Fibroblast of skin of left biceps (primary cell): ENCODE measurements around the gene DDX24.

Experiments
- DNase-seq, 2 experiments: peaks; one replicate each; pipeline ENCODE4 v3.0.0-alpha.2; 2013; ENCODE audit warnings: low read depth in 2 of 2

Gene DDX24

GRCh38 chr14:94010625-94011024 is 70.4 kb downstream of the DDX24 start:
- DNase-seq, result no peak

GRCh38 chr14:94009767-94010166 is 71.2 kb downstream of the DDX24 start:
- DNase-seq, result peak in 1 of 2 experiments; percentile 14

- DNase-seq, result no peak
Measured at GRCh38 chr14:94008234-94008633, 72.8 kb downstream of the DDX24 start.

GRCh38 chr14:94005324-94006073 is 75.5 kb downstream of the DDX24 start:
- DNase-seq, result no peak

- no peak for DNase-seq
Measured at GRCh38 chr14:94004015-94004414, 77.0 kb downstream of the DDX24 start.

- DNase-seq, result no peak
Measured at GRCh38 chr14:94003397-94003796, 77.6 kb downstream of the DDX24 start.

- DNase-seq, result peak in 1 of 2 experiments; percentile 22
Measured at GRCh38 chr14:94001501-94002396, 79.3 kb downstream of the DDX24 start.

GRCh38 chr14:94001016-94001415 is 80.0 kb downstream of the DDX24 start:
- DNase-seq, result no peak

- no peak for DNase-seq
Measured at GRCh38 chr14:94000267-94000666, 80.7 kb downstream of the DDX24 start.

- no peak for DNase-seq
Measured at GRCh38 chr14:93999573-93999972, 81.4 kb downstream of the DDX24 start.

GRCh38 chr14:93998871-93999403 is 82.1 kb downstream of the DDX24 start:
- no peak for DNase-seq
